GM18868 (cell line): ENCODE measurements around the gene CALD1.
"Not testable (repeated sequence)": the region's sequence is repeated elsewhere in the genome, so short reads cannot be mapped to it uniquely, and the experiment has no call there.

Experiments
- ATAC-seq: cut with Tn5 transposase; IDR thresholded peaks from one replicate; pipeline ENCODE4 v1.9.1; 2021; ENCODE audit warnings: mild to moderate bottlenecking, moderate library complexity; ENCODE audit not compliant: unreplicated experiment

CALD1 gene

GRCh38 chr7:134945691-134946090 is 166.3 kb downstream of the CALD1 start:
- no peak for ATAC-seq

- ATAC-seq: no peak
These were observed 166.8 kb downstream of the CALD1 start for GRCh38 chr7:134946260-134946659.

- no peak for ATAC-seq
These were observed 167.9 kb downstream of the CALD1 start for GRCh38 chr7:134947329-134947728.

GRCh38 chr7:134947831-134948230 is 168.4 kb downstream of the CALD1 start:
- ATAC-seq: no peak

GRCh38 chr7:134948246-134948645 is 168.8 kb downstream of the CALD1 start:
- no peak for ATAC-seq

GRCh38 chr7:134948736-134949135 is 169.3 kb downstream of the CALD1 start:
- no peak for ATAC-seq

GRCh38 chr7:134949171-134949570 is 169.7 kb downstream of the CALD1 start:
- no peak for ATAC-seq

GRCh38 chr7:134954197-134955082 is 175.0 kb downstream of the CALD1 start:
- no peak for ATAC-seq

GRCh38 chr7:134957005-134957404 is 177.6 kb downstream of the CALD1 start:
- ATAC-seq: no peak

- ATAC-seq: no peak
These were observed 180.4 kb downstream of the CALD1 start for GRCh38 chr7:134959810-134960209.

- ATAC-seq: no peak
These were observed 182.9 kb downstream of the CALD1 start for GRCh38 chr7:134962270-134962780.

- no peak for ATAC-seq
These were observed 183.6 kb downstream of the CALD1 start for GRCh38 chr7:134963036-134963435.

- no peak for ATAC-seq
These were observed 187.3 kb downstream of the CALD1 start for GRCh38 chr7:134966691-134967090.

GRCh38 chr7:134968110-134968509 is 188.7 kb downstream of the CALD1 start:
- ATAC-seq: no peak

GRCh38 chr7:134981645-134982044 is 202.2 kb downstream of the CALD1 start:
- not testable (repeated sequence) for ATAC-seq

- ATAC-seq: peak; percentile 50
These were observed 206.5 kb downstream of the CALD1 start for GRCh38 chr7:134985894-134986362.

- peak; percentile 93 for ATAC-seq
These were observed 207.2 kb downstream of the CALD1 start, which contains the start of gene AGBL3 for GRCh38 chr7:134986363-134987251. AGBL3 (plus strand) TSS chr7:134986508; CDS start chr7:134987934, 1,426 bp downstream.

GRCh38 chr7:134988161-134988560 is 208.7 kb downstream of the CALD1 start:
- ATAC-seq: no peak

GRCh38 chr7:134991469-134992339 is 212.3 kb downstream of the CALD1 start:
- ATAC-seq: no peak

GRCh38 chr7:134992626-134993179 is 213.3 kb downstream of the CALD1 start:
- ATAC-seq: peak; percentile 68
